Inflammatory macrophage (primary cell): Measurements from ENCODE around the gene LRRC26.
"Not testable (repeated sequence)": the region's sequence is repeated elsewhere in the genome, so short reads cannot be mapped to it uniquely, and the experiment has no call there.

Experiments
- DNase-seq, 2 donors: peaks; one replicate each; pipeline ENCODE4 v3.0.0-alpha.2; 2020 to 2022

LRRC26 gene

DNA sequence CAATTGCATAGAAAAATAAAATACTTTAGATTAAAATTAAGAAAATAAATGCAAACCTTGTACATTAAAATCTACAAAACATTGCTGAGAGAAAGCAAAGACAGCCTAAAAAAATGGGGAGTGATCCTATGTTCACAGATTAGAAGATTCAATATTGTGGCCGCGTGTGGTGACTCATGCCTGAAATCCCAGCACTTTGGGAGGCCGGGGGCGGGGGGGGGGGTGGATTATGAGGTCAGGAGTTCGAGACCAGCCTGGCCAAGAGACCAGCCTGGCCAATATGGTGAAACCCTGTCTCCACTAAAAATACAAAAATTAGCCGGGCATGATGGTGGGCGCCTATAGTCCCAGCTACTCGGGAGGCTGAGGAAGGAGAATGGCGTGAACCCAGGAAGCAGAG lies 34.7 kb downstream of the LRRC26 start:
- DNase-seq, result not testable (repeated sequence)

DNA sequence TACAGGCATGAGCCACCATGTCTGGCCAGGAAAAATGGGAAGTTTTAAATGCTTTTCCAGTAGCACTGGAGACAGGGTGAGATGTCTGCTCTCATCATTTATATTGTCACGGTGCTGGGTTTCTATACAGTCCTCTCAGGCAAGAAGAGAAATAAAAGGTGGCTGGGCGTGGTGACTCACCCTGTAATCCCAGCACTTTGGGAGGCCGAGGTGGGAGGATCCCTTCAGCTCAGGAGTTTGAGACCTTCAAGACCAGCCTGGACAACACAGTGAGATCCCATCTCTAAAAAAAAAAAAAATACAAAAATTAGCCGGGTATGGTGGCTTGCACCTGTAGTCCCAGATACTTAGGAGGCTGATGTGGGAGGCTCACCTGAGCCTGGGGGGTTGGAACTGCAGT lies 35.7 kb downstream of the LRRC26 start:
- no peak for DNase-seq

DNA sequence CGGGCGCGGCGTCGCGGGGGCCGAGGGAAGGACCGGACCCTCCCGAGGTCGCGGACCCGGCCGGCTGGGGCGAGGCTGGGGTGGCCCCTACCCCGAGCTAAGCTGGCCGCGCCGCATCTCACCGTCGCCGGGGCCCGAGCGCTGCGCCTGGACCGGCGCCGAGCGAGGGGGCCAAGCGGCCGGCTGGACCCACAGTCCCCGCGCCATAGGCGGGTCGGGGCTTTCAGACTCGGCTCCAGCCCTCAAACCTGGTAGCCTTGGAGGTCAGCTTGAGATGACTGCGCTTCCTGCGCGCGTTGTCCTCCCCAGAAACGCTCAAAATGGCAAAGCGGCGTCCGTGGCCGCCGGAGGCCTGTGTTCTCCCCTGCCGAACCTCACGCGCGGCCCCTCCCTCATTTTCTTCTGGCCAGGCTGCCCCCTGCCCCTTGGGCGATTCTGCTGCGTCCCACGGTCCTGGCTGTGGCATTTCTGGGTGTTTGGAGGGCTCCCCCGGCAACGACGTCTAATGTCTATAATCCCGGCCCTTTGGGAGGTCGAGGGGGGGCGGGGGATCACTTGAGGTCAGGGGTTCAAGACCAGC lies 39.6 kb downstream of the LRRC26 start:
- peak in 1 of 2 donors; percentile 7 for DNase-seq

DNA sequence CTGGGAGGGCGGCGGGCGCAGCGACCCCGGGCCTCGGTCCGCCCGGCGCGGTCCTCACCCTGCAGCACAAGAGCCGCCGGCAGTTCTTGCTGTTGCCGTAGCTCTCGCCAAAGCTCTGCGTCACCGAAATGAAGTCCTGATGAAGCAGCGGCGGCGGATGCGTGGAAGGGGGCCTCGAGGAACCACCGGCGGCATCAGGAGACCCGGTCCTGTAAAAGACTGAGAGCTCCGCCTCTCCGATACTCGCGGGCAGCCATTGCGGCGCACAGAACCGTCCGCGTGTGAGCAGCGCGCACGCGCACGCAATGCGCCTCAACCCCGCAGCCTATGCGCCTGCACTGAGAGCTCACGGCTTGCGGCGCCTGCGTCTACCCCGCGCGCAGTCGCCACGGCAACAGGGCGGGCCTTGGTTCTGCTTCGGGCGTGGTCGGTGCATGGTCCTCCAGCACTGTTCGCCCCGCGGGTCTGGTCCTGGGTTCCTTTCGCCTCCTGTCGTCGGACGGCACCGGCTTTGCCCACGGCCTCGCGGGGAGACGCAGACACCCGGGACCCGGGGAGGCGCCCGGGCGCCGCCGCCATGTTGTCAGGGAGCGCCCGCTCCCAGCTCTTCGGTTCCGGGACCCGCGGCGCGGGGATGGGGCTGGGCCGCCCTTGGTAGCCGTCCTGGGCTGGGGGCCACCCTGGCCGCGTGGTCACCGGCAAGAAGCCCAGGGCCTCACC lies 40.2 kb downstream of the LRRC26 start:
- peak; percentile 93 to 95 for DNase-seq

DNA sequence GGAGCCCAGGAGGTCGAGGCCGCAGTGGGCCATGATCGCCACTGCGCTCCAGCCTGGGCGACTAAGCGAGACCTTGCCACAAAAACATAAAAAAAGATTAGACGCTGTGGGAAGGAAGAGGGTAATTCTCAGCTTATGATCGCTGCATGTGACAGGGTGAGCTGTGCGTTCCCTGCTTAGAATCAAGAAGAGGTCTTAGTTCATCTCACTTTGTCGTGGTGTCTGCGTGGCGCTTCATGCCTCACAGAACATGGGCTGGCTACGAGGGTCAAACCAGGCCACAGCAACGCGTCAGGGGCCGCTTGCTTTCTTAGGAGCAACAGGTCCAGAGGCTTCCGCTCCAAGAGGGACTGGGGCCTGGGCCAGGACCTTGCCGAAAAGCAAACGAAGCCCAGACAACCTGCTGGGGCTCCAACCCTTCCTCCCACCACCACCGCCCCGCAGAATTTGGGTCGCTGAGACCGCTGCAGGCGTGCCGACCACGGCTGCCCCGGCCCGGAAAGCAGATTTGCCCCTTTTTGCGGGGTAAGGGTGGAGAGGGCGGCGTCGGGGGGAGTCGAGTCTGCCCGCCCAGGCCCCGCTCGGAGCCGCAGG lies 40.9 kb downstream of the LRRC26 start:
- no peak for DNase-seq

DNA sequence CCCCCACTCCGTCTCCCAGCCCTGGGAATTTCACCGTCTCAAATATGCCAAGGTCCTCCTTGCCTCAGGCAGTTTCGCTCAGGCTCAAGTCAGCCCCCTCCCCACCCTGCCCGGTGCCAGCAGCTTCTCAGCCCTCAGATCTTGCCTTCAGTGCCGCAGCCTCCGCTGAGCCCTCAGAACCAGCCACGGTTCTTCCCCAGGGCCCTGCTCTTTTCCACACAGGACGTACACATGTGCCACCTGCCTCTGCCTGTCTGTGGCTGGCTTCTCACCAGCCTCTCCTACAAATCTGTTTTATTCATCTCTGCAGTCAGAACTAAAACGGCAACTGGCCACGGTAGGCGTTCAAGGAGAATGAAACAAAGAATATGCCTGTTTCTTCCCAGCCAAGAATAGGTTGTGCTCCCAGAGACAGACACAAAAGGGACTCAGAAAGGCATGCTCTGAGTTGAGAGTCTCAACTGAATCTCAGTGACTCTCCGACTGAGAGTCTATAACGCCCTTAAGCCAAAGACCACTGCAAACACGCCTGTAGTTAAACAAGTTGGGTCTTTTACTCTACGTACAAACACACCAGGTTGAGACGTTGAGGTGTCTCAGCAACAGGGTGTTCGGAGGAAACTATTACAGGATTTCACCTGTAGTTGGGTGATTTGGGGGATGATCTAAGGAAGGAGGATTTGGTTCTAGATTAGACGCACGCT lies 41.5 kb downstream of the LRRC26 start:
- no peak for DNase-seq

DNA sequence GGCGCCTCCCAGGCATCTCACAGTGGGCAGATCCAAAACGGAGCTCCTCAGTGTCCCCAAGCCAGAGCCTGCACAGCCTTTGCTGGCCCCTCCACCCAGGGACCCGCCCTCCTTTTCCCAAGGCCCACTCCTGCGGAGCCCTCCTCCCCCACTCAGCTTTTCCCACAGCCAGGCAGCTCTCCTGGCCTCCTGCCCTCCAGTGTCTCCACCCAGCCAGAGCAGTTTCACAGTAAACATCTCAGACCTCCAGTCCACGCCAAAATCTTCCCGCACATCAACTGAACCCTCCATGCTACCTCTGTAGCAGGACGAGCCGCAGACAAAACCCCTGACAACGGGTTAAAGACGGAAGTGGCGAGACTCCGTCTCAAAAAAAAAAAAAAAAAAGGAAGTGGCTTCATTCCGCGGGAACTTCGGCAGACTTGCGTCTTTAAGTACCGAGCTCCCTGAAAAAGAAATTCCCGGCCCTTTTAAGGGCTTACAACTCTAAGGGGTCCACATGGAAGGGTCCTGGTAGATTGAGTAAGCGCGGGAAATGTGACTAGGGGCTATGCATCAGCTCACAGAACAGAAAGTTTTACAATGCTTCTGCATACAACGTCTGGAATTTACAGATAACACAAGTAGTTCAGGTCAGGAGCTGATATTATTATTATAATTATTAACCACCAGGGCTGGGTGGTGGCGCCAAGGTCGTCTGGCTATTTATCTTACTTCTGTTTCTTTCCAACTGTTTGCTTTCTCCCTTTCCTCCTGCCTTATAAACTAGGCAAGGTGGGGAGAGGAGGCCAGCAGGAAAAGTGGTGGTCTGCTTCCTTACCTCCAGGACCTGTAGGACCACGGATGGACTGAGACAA lies 42.3 kb downstream of the LRRC26 start:
- DNase-seq, result peak; percentile 73 to 76

DNA sequence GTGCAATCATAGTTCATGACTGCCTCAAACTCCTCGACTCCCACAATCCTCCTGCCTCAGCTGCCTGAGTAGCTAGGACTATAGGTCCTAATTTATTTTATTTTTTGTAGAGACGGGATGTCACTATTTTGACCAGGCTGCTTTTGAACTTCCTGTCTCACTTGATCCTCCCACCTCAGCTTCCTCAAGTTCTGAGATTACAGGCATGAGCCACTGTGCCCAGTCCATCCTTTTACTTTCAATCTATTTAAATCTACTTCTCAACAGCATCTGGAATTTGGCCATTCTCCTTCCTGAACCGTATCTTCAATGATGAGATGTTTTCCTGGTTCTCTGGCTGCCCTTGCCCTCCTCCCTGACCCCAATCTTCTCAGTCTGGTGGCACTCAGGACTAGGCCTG lies 43.1 kb downstream of the LRRC26 start:
- peak; percentile 19 to 30 for DNase-seq

DNA sequence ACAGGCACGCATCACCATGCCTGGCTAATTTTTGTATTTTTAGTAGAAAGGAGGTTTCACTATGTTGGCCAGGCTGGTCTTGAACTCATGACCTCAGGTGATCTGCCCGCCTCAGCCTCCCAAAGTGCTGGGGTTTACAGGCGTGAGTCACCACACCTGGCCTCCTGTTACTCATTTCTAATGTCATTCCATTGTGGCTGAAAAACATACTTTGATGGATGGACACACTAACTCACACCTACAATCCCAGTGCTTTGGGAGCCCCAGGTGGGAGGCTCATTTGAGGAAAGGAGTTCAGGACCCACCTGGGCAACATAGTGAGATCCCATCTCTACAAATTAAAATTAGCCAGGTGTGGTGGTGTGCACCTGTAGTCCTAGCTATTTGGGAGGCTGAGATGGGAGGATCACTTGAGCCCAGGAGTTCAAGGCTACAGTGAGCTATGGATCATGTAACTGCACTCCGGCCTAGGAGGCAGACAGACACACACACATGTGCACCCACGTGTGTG lies 45.8 kb downstream of the LRRC26 start:
- not testable (repeated sequence) for DNase-seq

DNA sequence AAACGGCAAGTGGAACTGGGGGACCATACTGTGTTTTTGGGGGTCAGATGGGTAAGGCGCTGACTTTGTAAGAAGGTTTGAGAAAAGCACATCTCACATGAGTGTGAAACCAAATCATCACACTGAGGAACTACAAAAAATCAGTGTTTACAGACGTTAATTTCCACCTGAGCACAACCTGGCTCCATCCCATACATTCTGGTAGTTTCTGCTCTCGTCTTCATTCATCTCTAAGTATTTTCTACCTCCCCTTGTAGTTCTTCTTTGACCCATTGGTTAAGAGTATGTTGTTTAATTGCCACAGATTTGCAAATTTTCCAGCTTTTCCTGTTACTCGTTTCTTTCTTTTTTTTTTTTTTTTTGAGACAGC lies 46.4 kb downstream of the LRRC26 start:
- DNase-seq, result no peak

DNA sequence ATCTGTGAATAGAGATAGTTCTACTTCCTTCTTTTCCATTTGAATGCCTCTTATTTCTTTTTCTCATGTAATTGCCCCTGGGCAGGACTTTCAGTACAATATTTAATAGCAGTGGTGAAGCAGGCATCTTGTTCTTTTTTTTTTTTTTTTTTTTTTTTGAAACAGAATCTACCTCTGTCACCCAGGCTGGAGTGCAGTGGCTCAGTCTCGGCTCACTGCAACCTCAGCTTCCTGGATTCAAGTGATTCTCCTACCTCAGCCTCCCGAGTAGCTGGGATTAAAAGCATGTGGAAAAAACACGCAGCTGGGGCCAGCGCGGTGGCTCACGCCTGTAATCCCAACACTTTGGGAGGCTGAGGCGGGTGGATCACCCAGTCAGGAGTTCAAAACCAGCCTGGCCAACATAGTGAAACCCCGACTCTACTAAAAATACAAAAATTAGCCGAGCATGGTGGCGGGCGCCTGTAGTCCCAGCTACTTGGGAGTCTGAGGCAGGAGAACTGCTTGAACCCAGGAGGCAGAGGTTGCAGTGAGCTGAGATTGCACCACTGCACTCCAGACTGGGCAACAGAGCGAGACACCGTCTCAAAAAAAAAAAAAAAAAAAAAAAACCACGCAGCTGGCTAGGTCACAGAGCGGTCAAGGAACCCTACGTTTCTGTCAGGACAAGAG lies 46.9 kb downstream of the LRRC26 start:
- not testable (repeated sequence) for DNase-seq

DNA sequence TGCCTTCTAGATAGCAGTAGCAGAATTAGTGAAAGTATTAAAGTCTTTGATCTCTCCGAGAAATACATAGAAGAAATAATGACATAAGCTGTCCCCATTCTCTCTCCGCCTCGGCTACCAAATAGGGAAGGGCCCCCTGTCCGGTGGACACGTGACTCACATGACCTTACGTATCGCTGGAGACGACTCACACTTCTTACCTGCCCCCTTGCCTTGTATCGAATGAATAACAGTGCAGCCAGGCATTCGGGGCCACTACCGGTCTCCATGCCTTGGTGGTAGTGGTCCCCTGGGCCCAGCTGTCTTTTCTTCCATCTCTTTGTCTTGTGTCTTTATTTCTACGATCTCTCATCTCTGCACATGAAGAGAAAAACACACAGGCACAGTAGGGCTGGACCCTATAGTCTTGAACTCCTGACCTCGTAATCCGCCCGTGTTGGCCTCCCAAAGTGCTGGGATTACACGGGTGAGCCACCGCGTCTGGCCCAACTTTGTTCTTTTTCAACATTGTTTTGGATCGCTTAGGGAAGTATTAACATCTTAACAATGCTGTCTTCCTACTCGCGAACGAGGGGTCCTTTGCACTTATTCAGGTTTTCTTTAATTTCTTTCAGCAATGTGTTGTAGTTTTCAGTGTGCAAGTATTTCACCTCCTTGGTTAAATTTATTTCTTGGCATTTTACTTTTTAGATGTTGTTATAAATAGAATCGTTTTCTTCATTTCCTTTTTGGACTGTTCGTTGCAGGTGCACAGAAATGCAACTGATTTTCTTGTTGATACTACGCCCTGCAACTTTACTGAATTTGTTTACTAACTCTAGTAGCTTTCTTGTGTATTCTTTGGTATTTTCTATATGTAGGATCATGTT lies 47.7 kb downstream of the LRRC26 start:
- not testable (repeated sequence) for DNase-seq
